ENCODE measurements around the gene MAEA. TPM values are rescaled to one million over a fixed set of nuclear protein-coding genes. Genes with fewer than 3 reads are reported as not detected.
A peak's percentile ranks its signal among the peaks of the same experiment; 100 is the strongest.

MAEA gene
- total and polyA plus RNA-seq, 10 of the 15 experiments (the other 5 are each of a cell fraction or from before 2014, with no cell fraction given) = 3.6 to 67.1 (median 54.6) TPM

- TF ChIP-seq E2F4 (IDR thresholded peaks at IDR 0.05; ENCODE audit: low read depth, low read length) (no peak), SMARCA5 (IDR thresholded peaks at IDR 0.05) (0 out of 2 replicates have a peak, but pooled peaks have one; percentile 42), CBX5 (IDR thresholded peaks at IDR 0.05; ENCODE audit: low read depth) (no peak), PBX3 (IDR thresholded peaks at IDR 0.05; ENCODE audit: insufficient replicate concordance, low read depth, low read length) (no peak), POLR2AphosphoS5 (IDR thresholded peaks at IDR 0.05; ENCODE audit: low read length) (peak; percentile 50), MEF2A (IDR thresholded peaks at IDR 0.05; ENCODE audit: insufficient read depth, low read depth, low read length) (0 out of 2 replicates have a peak, but pooled peaks have one; percentile 44), YY1 (IDR thresholded peaks at IDR 0.05; ENCODE audit: low read depth, low read length) (peak; percentile 85; the same call in 1 of the 2 replicates), TCF3 (IDR thresholded peaks at IDR 0.05; ENCODE audit: borderline replicate concordance, insufficient read depth, low read depth, low read length) (0 out of 2 replicates have a peak, but pooled peaks have one; percentile 26), NR2C1 (IDR thresholded peaks at IDR 0.05) (peak; percentile 29), CREB1 (IDR thresholded peaks at IDR 0.05; ENCODE audit: low read depth) (peak; percentile 47; the same call in 1 of the 2 replicates), CBX3 (IDR thresholded peaks at IDR 0.05; ENCODE audit: borderline replicate concordance, low read depth) (no peak), TAF1 (IDR thresholded peaks at IDR 0.05; ENCODE audit: borderline replicate concordance, low read depth, low read length) (peak; percentile 51; the same call in 1 of the 2 replicates), ZBTB11 (CRISPR knock-in tag; IDR thresholded peaks at IDR 0.05) (no peak), KLF5 (IDR thresholded peaks at IDR 0.05; ENCODE audit: partially characterized antibody) (peak; percentile 28), RAD51 (IDR thresholded peaks at IDR 0.05) (no peak), ZNF24 (IDR thresholded peaks at IDR 0.05) (0 out of 2 replicates have a peak, but pooled peaks have one; percentile 44), RUNX3 (IDR thresholded peaks at IDR 0.05; ENCODE audit: low read length) (peak; percentile 26), EGR1 (IDR thresholded peaks at IDR 0.05; ENCODE audit: borderline replicate concordance in 1 of 2, low read depth in 2 of 2, low read length in 2 of 2) (peak in 1 of 2 experiments; percentile 80; a peak in 2 of 3 replicates), SKIL (IDR thresholded peaks at IDR 0.05; ENCODE audit: low read depth, poor library complexity, severe bottlenecking) (no peak), EP300 (IDR thresholded peaks at IDR 0.05; ENCODE audit: borderline replicate concordance in 1 of 2, control insufficient read depth in 1 of 2, low read depth in 2 of 2, low read length in 2 of 2) (no peak), NR2F1 (conservative IDR thresholded peaks at IDR 0.05) (peak; percentile 72), YBX1 (IDR thresholded peaks at IDR 0.05) (no peak), TARDBP (IDR thresholded peaks at IDR 0.05; ENCODE audit: borderline replicate concordance) (no peak)
Observed at GRCh38 chr4:1249148-1249730, 40.5 kb upstream of the MAEA start (continued).

All from GM12878 (cell line).